ENCODE data around the gene MXD3.

DNA sequence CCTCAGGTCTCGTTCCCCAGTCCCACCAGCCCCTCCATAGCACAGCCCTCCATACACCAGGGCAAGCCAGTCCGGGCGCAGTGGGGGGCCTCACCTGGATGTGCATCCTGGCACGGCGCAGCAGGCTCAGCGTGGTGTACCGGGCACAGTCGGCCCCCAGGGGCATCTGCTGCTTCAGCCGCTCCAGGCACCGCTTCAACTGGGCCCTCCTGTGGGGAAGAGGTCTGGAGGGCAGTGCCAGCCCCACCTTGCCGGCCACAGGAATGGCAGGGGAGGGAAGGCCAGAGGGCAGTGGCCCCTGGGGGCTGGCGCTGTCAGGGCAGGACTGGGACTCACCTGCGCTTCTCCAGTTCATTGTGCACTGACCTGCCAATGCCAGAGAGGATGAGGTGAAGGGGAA, 1.4 kb downstream of the MXD3 start:
- TF ChIP-seq, protein P1, sequence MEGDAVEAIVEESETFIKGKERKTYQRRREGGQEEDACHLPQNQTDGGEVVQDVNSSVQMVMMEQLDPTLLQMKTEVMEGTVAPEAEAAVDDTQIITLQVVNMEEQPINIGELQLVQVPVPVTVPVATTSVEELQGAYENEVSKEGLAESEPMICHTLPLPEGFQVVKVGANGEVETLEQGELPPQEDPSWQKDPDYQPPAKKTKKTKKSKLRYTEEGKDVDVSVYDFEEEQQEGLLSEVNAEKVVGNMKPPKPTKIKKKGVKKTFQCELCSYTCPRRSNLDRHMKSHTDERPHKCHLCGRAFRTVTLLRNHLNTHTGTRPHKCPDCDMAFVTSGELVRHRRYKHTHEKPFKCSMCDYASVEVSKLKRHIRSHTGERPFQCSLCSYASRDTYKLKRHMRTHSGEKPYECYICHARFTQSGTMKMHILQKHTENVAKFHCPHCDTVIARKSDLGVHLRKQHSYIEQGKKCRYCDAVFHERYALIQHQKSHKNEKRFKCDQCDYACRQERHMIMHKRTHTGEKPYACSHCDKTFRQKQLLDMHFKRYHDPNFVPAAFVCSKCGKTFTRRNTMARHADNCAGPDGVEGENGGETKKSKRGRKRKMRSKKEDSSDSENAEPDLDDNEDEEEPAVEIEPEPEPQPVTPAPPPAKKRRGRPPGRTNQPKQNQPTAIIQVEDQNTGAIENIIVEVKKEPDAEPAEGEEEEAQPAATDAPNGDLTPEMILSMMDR (conservative IDR thresholded peaks at IDR 0.05; ENCODE audit: low read length) = no peak
- TF ChIP-seq EZH2phosphoT487 (IDR thresholded peaks at IDR 0.05; ENCODE audit: borderline replicate concordance, low read depth, low read length) = no peak
